IPS-18c (cell line): Measurements from ENCODE around the gene AP4S1.
"Not testable (repeated sequence)": the region's sequence is repeated elsewhere in the genome, so short reads cannot be mapped to it uniquely, and the experiment has no call there.

ENCODE experiments used
- H3K4me3 ChIP-seq: 2 replicates; pipeline ENCODE4 v1.7.0; 2013; ENCODE audit warnings: low read depth, mild to moderate bottlenecking, low read length, moderate library complexity; ENCODE audit not compliant: insufficient read depth
- H3K9me3 ChIP-seq: one replicate; pipeline ENCODE4 v1.6.1; 2013; ENCODE audit warnings: mild to moderate bottlenecking, low read length, moderate library complexity; ENCODE audit not compliant: control insufficient read depth, insufficient read depth

The AP4S1 gene

DNA sequence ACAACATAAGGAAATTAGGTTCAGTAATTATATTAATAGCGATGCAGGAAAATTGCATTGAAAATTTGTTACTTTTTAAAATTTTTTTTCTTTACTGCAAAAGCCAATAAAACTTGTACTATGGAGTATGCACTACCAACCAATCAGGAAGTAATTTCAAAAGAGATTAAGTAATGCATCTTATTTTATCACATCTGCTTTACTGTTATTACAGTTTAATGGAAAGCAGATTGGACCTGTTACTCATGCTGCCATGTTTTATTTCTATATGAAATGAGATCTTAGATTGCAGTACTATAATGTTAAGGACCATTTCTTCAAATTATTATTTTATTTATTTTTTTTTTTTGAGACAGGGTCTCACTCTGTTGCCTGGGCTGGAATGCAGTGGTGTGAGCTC, 2.4 kb downstream of the AP4S1 start:
- no peak overlapping the region for H3K4me3 ChIP-seq
- H3K9me3 ChIP-seq = no peaks in the 10 kb centered on the region

DNA sequence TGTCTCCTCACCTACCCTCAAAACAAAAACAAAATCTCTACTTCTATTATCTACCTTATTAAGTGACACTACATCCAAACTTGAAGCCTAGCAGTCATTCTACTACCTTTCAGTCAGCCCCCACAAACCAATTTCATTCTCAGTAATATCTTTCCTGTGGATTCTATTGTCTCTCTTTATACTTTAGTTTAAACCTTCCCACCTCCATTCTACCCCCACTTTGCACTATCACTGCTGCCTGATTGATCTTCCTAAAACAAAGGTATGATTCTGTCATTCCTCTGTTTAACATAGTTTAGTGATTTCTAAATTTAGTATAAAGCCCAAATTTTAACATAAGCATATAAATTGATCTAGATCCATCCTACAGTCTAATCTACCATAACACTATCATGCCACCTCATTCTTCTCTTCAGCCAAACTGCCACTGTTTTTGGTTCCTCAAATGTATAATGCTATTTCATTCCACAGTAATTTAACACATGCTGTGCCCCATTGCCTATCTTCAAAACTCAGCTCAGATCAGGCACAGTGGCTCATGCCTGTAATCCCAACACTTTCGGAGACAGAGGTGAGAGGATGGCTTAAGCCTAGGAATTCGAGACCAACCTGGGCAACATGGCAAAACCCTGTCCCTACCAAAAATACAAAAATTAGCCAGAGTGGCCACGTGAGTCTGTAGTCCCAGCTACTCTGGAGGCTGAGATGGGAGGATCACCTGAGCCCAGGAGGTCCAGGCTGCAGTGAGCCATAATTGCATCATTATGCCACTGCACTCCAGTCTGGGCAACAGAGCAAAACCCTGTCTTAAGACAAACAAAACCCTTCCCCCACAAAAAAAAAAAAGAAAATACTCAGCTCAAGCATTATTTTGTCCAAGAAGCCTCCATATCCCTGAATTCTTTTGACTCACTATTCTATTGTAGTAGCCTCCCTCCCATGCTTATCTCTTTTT, 3.8 kb downstream of the AP4S1 start:
- no peaks in the 10 kb centered on the region for H3K9me3 ChIP-seq
- H3K4me3 ChIP-seq = no peak overlapping the region

DNA sequence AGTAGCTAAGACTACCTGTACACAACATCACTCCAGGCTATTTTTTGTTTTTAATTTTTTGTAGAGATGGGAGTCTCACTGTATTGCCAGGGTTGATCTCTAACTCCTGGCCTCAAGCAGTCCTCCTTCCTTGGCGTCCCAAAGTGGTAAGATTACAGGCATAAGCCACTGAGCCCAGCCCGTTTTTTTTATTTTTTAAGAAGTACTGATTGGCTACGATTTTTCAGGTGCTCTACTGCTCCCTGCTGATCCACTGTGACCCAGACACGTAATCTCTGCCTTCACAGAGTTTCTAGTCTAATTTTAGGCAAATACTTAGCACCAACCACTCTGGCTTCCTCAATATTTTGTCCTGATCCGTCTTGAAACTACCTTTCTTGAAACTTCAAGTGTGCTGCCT, 5.0 kb downstream of the AP4S1 start:
- no peak overlapping the region for H3K4me3 ChIP-seq
- no peaks in the 10 kb centered on the region for H3K9me3 ChIP-seq

DNA sequence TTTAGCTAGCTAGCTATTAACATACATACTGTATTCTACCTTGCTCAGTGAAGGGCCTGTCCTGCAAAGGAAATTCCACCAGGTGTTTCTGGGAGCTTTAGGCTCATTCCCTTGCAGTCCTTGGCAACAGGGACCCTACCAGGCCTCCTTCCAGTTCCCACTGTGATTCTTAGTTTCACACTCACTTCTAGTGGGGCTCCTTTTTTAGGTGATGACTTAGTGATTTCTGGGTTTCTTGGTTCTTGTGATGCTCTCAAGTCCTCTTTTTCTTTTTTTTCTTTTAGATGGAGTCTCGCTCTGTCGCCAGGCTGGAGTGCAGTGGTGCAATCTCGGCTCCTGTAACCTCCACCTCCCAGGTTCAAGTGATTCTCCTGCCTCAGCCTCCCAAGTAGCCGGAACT, 11.1 kb downstream of the AP4S1 start:
- no peaks in the 10 kb centered on the region for H3K9me3 ChIP-seq
- no peak overlapping the region for H3K4me3 ChIP-seq

DNA sequence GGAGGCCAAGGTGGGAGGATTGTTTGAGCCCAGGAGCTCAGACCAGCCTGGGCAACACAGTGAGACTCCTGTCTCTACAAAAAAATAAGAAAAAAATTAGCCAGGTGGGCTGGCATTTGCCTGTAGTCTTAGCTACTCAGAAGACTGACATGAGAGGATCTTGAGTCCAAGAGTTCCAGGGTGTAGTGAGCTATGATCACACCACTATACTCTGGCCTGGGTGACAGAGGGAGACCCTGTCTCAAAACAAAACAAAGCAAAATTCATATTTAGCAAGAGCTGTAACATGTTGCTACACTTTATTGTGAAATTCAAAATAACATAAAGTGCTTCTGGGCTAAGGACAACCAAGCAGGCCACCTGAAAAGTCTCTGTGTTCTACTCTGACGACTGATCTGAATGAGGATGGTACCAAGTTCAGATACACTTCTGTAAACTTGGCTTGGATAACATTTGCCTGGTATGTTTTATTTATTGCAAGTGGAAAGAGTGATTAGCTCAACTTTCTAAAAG, 12.3 kb downstream of the AP4S1 start:
- no peaks in the 10 kb centered on the region for H3K9me3 ChIP-seq
- H3K4me3 ChIP-seq = no peak overlapping the region

DNA sequence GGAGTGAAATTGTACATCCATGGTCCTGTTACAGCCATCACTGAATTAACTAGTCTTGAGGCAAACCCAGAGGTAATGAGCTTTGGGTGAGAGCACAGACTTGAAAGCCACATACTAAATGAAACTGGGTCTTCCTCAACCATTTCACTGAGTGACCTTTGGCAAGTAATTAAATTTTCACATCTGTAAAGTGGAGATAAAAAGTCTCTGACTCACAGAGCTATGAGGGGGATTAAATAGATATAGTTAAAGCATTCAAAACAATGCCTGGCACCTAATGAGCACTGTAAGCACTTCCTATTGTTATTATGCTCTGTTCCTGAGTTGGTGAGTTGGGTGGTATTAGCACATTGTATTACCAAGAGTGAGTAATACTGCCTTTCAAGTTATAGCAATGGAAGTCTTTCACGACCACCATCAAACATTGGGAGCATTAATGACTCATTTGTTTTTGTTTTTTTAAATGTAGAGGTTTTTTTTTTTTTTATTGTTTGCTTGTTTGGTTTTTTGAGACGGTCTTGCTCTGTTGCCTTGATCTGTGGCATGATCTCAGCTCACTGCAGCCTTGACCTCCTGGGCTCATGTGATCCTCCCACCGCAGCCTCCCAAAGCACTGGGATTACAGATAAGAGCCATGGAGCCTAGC, 13.2 kb downstream of the AP4S1 start:
- no peaks in the 10 kb centered on the region for H3K9me3 ChIP-seq
- no peak overlapping the region for H3K4me3 ChIP-seq

DNA sequence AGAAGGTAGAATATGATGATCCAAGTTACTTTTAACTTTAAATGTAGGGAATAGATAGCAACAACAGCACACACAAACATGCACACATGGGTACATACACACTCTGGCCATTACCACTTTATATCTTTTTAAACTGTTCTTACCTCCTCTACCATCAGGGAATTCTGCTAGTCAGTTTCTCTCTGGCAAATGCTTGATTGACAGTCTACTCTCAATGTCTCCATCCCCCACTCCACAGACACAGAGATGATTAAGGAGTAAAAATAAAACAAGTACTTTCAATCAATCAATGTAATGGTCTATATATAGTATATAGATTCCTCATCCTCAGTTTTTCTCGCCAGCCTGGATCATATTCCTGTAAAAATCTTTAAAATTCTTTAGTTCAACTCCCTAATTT, 16.9 kb downstream of the AP4S1 start:
- Histone ChIP-seq H3K9me3 (no peaks in the 10 kb centered on the region), H3K4me3 (no peak overlapping the region)

DNA sequence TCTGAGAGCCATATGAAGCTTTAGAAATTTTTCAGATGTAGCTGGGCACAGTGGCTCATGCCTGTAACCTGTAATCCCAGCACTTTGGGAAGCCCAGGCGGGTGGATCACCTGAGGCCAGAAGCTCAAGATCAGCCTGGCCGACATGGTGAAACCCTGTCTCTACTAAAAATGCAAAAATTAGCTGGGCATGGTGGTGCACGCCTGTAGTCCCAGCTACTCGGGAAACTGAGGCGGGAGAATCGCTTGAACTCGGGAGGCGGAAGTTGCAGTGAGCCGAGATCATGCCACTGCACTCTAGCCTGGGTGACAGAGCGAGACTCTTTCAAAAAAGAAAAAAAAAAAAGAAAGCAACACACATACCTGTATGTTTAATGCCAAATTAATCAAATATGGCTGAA, 17.4 kb downstream of the AP4S1 start:
- not testable (repeated sequence) for H3K4me3 ChIP-seq, H3K9me3 ChIP-seq

DNA sequence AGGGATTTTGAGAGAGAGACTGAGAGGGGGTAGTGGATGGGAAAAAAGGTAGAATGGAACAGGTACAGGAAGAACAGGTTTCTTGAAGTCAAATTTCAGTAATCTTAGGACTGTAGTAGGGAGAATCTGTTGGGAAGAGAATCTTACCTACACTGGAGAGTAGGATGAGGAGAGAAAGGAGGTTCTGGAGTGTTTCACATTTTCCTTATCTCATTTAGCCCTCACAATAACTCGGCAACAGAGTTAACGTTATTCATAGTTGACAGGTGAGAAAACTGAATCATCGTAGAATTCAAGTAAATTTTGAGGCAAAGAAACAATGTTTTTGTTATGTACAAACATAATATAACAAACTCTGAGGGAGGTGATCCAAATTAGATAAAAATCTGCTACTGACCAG, 17.9 kb downstream of the AP4S1 start:
- no peak overlapping the region for H3K4me3 ChIP-seq

DNA sequence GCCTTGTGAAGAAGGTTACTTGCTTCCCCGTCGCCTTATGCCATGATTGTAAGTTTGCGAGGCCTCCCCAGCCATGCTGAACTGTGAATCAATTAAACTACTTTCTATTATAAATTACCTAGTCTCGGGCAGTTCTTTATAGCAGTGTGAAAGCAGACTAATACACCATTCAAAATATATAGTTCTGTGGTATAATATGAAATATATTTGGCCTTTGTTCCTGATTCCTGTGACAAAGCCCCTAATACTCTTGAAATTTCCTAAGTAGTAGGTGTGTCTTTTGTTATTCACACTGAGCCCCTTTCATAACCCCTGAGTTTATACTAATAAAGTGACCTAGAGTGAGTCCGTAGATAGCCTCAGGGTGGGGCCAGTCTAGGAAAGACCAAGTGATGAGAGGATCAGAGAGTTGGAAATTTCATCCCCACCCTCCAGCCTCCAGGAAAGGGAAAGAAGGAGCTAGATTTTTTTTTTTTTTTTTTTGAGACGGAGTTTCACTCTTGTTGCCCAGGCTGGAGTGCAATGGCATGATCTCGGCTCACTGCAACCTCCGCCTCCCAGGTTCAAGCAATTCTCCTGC, 20.1 kb downstream of the AP4S1 start:
- Histone ChIP-seq H3K9me3 (no peaks in the 10 kb centered on the region), H3K4me3 (no peak overlapping the region)

More for the DNA sequence above, 17.9 kb downstream of the AP4S1 start:
- H3K9me3 ChIP-seq = no peaks in the 10 kb centered on the region

DNA sequence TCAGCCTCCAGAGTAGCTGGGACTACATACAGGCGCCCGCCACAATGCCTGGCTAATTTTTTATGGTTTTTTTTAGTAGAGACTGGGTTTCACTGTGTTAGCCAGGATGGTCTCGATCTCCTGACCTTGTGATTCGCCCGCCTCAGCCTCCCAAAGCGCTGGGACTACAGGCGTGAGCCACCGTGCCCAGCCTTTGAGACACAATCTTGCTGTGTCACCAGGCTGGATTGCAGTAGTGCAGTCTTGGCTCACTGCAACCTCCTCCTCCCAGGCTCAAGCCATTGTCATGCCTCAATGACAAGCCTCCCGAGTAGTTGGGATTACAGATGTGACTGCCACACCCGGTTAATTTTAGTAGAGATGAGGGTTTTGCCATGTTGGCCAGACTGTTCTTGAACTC, 22.1 kb downstream of the AP4S1 start:
- H3K9me3 ChIP-seq = no peaks in the 10 kb centered on the region
- H3K4me3 ChIP-seq = no peak overlapping the region

DNA sequence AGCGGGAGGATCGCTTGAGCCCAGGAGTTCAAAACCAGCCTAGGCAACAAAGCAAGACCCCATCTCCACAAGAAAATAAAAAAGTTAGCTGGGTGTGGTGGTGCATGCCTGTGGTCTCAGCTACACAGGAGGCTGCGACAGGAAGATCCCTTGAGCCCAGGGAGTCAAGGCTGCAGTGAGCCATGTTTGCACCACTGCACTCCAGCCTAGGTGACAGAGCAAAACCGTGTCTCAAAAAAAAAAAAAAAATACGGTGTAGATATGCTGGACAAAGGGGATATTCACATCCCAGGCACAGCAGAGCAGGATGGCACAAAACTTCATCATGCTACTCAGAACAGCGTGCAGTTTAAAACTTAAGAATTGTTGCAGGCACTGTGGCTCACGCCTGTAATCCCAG, 25.6 kb downstream of the AP4S1 start:
- H3K4me3 ChIP-seq = no peak overlapping the region
- no peaks in the 10 kb centered on the region for H3K9me3 ChIP-seq

DNA sequence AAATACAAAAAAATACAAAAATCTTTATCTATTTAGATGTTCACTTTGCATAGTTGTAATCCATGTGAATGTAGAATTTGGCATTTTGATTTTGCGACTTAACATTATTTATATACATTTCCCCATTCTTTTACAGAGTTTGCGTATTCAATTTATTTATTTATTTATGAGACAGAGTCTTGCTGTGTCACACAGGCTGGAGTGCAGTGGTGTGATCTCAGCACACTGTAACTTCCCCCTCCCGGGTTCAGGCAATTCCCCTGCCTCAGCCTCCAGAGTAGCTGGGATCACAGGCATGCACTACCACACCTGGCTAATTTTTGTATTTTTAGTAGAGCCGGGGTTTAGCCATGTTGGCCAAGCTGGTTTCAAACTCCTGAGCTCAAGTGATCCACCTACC, 26.1 kb downstream of the AP4S1 start:
- Histone ChIP-seq H3K4me3 (no peak overlapping the region), H3K9me3 (no peaks in the 10 kb centered on the region)

DNA sequence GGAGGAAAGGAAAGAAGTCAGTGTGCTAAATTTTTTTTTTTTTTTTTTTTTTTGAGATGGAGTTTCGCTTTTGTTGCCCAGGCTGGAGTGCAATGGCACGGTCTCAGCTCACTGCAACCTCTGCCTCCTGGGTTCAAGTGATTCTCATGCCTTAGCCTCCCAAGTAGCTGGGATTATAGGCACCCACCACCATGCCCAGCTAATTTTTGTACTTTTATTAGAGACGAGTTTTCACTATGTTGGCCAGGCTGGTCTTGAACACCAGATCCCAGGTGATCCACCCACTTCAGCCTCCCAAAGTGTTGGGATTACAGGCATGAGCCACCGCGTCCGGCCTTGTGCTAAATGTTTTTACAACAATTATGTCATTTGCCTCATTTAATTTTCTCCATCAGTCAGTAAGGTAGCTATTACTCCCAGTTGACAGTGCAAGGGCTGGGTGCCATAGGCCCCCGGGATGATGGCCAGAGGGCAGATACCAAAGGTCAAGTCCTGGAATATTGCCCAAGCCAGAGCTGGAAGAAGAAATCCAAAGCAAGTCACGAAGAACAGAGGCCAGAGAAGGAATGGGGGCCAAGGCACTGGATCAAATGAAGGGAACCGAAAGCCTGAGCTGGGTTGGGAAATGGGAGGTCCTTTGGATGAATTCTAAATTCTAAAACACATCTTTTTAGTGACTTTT, 27.6 kb downstream of the AP4S1 start:
- H3K4me3 ChIP-seq = not testable (repeated sequence)

DNA sequence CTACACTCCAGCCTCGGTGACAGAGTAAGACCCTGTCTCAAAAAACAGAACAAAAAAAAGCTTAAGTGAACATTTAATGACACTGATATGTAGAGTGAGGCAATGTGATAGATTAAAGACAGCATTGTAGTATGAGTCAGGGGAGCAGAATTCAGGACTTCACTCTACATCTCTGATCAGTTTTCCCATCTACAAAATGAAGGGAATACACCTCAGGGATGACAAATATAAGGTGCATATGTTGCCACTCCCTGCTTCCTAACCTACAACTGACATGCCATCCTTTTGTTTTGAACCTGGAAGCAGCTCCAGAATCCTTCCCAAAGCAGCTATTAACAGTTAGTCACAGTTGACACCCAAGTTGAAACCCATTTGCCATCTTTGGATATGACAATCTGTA, 31.6 kb downstream of the AP4S1 start:
- Histone ChIP-seq H3K9me3 (no peaks in the 10 kb centered on the region), H3K4me3 (no peak overlapping the region)

More for the DNA sequence above, 27.6 kb downstream of the AP4S1 start:
- not testable (repeated sequence) for H3K9me3 ChIP-seq

DNA sequence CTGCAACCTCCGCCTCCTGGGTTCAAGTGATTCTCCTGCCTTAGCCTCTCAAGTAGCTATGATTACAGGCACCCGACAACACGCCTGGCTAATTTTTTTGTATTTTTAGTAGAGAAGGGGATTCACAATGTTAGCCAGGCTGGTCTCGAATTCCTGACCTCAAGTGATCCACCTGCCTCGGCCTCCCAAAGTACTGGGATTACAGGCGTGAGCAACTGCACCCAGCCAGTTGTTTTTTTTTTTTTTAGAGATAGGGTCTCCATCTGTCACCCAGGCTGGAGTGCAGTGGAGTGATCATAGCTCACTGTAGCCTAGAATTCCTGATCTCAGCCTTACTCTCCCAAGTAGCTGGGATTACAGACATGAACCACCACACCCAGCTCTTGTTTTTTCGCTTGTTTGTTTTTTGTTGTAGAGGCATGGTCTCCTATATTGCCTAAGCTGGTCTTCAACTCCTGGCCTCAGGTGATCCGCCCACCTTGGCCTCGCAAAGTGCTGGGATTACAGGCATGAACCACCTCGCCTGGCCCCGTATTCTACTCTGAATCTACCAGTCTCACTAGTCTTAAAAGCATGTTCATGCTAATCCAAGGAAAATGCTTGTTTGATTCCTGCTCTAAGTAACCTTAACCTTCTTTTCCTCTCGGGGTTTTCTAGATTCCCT, 32.4 kb downstream of the AP4S1 start:
- Histone ChIP-seq H3K4me3 (no peak overlapping the region), H3K9me3 (no peaks in the 10 kb centered on the region)
